Posterior vena cava (tissue), 2 donors: ENCODE results near the gene GPR179. TPM values are rescaled to one million over a fixed set of nuclear protein-coding genes. Genes with fewer than 3 reads are reported as not detected.

Experiments
- DNase-seq: peaks from one replicate; pipeline ENCODE4 v3.0.0-alpha.2; 2020; ENCODE audit warnings: low spot score
- intact Hi-C, 2 donors: fragments of 100-400 bp; cut with DNase I; formaldehyde crosslinking; loops; one replicate each; pipeline versions ENCODE4 v1.14.1 to v1.14.2; 2022 to 2023
- long read RNA-seq, 2 donors: library from polyadenylated mRNA; unstranded; transcript quantifications; one replicate each; pipeline ENCODE4 v2.0.0, GENCODE V29; 2020 to 2021
- total RNA-seq, 2 donors: library from RNA; stranded (reverse); fragmentation: NEBNext Ultra II Directional; extraction: Animal tissue kit (Norgen Biotek cat#: 25700); gene quantifications; one replicate each; pipeline ENCODE4 v1.2.1, GENCODE V29; 2021
- donor health status: DM: yes; HTN: yes; CAD: no.
- donor health status: DM: yes; HTN: yes; CAD: no.

GPR179 gene, protein sequence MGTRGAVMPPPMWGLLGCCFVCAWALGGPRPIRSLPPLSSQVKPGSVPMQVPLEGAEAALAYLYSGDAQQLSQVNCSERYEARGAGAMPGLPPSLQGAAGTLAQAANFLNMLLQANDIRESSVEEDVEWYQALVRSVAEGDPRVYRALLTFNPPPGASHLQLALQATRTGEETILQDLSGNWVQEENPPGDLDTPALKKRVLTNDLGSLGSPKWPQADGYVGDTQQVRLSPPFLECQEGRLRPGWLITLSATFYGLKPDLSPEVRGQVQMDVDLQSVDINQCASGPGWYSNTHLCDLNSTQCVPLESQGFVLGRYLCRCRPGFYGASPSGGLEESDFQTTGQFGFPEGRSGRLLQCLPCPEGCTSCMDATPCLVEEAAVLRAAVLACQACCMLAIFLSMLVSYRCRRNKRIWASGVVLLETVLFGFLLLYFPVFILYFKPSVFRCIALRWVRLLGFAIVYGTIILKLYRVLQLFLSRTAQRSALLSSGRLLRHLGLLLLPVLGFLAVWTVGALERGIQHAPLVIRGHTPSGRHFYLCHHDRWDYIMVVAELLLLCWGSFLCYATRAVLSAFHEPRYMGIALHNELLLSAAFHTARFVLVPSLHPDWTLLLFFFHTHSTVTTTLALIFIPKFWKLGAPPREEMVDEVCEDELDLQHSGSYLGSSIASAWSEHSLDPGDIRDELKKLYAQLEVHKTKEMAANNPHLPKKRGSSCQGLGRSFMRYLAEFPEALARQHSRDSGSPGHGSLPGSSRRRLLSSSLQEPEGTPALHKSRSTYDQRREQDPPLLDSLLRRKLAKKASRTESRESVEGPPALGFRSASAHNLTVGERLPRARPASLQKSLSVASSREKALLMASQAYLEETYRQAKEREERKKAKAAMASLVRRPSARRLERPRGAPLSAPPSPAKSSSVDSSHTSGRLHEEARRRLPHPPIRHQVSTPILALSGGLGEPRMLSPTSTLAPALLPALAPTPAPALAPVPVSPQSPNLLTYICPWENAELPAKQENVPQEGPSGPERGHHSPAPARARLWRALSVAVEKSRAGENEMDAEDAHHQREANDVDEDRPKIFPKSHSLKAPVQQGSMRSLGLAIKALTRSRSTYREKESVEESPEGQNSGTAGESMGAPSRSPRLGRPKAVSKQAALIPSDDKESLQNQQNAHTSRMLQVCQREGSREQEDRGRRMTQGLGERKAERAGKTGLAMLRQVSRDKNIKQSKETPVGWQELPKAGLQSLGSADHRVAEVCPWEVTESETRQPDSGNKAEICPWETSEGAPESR (N-terminal part only)
- total RNA-seq: under 1 TPM in 1 of 2 donors, not detected in 1; 0.05 TPM
- long read RNA-seq, donor 1: 0 reads
- long read RNA-seq, donor 2: 0 reads

DNA sequence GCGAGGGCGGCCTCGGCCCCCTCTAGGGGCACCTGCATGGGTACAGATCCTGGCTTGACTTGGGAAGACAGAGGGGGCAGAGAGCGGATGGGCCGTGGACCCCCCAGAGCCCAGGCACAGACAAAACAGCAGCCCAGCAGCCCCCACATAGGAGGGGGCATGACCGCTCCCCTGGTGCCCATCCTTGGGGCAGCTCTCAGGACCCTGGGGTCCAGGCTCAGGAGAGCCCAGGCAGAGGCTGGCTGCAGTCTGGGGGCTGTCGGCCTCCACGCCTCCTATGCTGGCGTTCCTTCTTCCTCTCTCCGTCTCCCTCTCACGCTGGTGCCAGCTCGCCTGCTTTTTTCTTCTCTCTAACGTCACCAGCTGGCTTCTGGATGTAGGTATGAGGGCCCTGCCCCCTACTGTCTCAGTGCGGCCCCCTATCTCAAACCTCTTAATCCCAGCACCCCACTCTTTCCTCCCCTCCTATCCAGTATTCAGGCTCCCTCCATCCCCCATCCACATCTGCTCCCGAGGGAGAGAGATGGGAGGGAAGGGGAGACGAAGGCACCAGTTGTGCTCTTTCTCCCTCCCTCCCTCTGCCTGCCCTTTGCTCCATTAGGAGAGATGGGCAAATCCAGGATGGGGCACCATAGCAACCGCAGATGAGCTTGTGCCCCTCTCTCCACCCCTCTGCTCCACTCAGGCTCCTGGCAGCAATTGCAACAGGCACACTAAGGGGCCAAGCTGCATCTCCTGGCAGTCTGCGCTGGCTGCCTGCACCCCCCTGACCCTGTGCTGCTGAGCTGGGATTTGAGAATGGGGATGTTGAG, at the start of gene GPR179:
Gene GPR179, minus strand, starts transcription at position 349 of the 812 bp plus-strand sequence. Its CDS starts 167 bp downstream, at position 182.
- intact Hi-C loops: no loop called here
- DNase-seq: no peak

DNA sequence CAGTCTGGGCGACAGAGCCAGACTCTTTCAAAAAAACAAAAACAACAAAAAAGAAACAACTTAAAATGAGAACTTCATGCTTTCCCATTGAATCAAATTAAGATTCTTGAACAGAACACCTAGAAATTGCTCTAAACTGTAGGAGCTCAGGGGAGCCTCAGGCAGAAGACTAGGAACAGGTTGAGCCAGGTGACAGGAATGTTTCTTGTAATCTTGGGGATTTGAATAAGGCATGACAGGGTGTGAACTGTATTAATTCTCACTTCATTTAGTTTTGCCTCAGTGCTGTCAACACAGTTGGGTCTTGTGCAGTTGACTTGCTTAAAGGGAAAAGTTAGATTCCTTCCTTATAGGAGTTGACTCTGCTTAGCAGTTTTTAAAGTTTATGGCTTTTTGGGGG, 35.7 kb upstream of the GPR179 start:
- intact Hi-C loops: no loop called here
- no peak for DNase-seq

DNA sequence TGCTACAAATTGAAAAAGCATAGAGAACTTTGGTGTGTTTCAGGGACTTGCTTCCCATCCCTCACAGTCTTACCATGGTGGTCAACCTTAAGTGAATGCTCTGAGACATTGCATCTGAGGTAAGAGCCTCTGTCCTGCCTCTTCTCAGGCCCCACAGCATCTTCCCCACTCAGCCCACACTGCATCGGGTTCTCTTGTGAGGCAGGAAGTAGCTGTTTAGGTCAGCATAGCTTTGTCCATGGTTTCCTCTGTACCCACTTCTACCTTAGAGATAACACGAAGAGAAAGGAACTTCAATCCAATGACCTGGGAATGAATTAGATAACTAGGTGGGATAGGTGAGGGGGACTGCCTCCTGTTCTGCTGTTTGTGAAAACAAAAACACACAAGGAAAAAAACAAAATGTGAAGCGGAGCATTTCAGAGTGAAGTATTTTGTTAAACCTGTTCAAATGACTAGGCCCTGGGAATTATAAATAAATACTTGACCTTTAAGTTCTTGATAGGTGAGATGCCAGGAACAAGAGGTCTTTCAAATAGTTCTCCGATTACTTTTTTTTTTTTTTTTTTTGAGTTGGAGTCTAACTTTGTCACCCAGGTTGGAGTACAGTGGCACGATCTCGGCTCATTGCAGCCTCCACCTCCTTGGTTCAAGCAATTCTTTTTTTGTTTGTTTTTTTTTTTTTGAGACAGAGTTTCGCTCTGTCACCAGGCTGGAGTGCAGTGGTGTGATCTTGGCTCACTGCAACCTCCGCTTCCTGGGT, 25.5 kb upstream of the GPR179 start:
- DNase-seq: no peak
- intact Hi-C loops: no loop called here

DNA sequence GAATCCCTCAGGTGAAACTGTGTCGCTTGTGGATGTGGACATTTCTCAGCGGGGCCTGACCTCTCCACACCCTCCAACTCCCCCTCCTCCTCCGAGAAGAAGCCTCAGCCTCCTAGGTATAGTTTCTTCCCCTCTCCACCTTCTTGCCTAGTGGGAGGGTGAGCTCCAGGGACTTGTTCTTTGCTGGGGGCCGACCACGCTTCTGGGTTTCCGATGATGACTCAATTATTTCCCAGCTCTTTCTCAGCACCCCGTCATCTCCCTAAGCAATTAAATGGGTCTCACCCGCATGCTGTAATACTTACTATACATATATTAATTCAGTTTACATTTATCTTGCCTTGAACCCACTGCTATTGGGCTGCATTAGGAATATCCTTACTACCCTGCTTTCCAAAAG, 21.0 kb upstream of the GPR179 start:
- intact Hi-C loops: no loop called here

DNA sequence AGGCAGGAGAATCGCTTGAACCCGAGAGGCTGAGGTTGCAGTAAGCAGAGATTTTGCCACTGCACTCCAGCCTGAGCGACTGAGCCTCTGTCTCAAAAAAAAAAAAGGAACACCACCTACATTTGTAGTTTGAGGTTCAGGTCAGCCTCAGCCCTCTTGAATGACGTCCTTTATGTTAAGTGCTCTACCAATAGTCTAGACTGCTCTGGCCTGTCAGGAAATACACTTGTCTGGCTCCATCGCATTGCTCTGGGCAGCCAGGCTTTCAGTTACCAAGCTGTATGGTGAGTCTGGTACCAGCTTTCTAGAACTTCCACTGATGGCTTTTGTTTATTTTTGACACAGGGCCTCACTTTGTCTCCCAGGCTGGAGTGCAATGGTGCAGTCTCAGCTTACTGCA, 19.3 kb upstream of the GPR179 start:
- DNase-seq: no peak

More for the DNA sequence above, 21.0 kb upstream of the GPR179 start:
- DNase-seq: no peak

DNA sequence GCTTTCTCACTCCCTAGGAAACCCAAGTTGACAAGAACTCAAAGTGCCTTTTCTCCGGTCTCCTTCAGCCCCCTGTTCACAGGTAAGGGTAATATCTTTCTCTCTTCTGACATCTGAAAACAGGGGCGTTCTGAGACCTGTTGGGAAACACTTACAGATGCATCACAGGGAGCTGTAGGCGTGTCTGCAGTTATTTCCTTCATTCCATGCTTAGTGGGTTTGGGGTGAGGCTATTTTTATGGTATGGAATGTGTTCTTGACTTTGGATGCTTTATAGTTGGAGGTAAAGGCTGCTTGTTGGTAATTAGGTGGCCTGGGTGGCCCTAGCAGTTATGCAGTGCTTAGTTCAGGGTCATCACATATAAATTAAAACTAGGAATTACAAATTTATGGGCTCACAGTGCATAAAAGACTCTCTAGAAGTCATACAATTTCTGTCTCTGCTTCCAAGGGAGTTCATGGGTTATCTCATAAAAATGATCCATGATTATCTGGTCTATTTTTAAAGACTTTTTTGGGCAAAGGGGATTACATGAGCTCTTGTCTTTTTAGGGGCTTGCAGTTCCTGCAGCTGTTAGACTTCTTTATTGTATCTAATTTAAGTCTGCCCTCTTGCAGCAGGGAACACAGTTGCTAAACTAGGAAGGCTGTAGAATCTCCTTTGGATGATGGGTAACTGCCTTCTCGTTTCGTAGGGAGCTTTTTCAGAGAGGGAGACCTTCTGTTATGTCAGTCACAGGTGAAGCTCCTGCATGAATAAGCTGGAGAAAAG, 18.1 kb upstream of the GPR179 start:
- intact Hi-C loops: no loop called here
- DNase-seq: no peak

More for the DNA sequence above, 19.3 kb upstream of the GPR179 start:
- intact Hi-C loops: no loop called here

DNA sequence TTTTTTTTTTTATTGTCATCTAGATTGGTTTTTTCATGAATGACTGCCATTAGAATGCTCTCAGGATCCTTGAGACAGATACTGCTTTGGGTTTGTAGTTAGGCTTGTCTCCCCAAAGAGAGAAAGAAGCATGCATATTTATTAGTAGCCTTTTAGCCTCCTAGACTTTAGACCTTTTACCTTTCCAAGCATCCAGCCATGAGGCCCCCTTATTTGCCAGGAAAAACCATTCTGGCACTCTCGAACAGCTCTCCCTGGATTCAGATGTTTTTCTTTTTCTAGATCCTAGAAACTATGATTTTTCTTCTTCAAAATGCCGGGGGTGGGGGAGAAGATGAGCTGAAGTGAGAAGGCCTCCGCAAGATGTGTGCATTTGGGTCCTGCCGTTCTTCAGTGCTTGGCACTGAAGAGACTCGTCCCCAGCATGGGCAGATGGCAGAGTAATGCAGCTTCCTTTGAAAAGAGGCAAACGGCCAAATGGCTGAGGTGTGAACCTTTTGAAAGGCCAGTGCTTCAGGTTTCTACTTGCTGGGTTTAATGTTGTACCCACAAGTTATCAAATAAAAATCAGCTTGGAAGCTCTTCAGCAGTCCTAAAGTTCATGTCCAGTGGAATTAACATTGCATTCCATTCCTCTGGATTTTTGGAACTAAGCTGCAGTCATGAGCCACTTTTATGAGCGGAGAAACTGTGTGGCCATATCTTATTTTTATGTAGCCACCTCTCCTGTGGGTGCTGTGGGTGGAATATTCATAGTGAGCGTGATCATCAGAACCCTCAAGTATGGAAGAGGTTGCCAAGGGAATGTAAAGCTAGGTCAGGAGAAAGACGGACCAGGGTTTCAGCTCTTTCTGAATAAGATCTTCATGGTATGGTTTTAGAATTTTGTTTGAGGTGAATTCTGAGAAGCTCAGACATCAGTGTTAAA, 15.1 kb upstream of the GPR179 start:
- intact Hi-C loops: no loop called here
- no peak for DNase-seq

DNA sequence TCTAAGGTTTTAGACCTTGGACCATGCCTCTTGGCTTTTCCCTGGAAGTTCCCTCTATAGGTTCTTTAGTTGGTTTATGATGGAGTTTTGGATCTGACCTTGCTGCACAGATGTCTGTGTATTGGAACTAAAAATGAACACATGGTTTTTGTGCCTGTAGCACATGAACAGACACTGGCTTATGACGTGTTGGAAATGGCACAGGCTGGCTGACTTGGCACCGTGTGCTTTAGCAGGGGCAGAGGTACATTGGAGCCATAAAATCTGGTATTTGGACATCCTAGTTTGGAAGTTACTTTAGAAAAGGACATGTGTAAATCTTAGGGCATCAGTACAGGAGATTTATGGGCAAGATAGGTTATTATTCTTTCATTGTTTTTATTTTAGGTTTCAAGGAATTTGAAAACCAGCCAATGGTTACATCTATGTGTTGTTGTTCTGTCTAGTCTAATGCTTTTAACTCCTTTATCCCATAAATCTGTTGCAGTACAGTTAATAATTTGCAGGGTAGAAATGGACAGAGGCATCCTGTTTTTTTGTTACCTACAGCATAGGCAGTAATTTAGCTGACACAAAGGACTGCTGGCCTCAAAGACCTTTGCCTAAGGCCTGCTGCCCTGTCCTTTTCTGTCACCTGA, 13.8 kb upstream of the GPR179 start:
- intact Hi-C loops: no loop called here
- no peak for DNase-seq

DNA sequence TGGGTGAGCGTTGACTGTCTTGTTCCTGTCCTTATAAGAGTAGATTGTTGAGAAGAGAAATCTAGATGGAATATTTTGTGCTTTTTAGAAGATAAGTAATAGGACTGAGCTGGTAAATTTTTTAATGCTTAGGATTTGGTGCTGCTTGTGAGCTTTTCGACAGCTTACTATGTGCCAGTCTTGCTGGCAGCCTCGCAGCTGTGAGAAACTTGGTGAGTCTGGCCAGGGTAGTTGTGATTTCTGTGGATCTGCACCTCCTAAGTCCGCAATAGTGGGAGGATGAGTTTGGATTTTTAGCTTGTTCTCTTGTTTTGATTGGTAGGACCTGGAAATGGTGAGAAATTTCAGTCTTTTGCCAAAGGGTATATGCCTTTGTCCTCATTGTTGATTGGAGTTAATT, 11.5 kb upstream of the GPR179 start:
- intact Hi-C loops: no loop called here
- peak; percentile 35 for DNase-seq

DNA sequence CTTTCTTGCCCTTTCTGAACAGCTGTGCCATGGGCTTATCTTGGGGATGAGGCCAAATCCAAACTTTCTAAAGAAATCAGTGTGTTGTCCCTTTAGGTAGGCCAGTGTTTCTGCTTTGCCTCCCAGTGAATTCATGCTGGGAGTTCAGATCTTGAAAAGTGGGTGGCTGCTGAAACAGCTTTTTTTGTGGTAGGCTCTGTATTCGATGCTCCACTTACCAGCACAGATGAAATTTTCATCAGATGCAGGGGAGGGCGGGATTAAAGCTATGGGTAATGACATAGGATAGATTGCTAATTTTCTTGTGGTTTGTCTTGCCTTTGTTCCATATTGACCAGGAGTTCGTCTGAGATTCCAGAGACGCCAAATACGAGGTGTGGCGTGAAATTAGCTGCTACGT, 10.7 kb upstream of the GPR179 start:
- DNase-seq: peak; percentile 29
- intact Hi-C loops: loop anchor here in 1 of 2 donors (5.0 kb wide), 1 partner anchor 63 kb away; no protein-coding TSS in a partner anchor

DNA sequence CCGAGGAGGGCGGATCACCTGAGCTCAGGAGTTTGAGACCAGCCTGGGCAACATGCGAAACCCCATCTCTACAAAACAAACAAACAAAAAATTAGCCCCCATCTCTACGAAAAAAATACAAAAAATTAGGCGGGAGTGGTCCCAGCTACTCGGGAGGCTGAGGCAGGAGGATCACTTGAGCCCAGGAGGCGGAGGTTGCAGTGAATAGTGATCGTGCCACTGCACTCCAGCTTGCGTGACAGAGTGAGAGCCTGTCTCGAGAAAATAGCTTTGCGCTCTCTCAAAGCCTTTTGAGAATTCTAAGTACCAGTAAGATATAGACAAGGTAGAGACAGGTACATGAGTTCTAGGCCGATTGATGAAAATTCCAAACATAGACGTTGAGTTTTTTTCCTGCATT, 9.9 kb upstream of the GPR179 start:
- no peak for DNase-seq
- intact Hi-C loops: loop anchor here (2.0 to 5.0 kb wide), 2 partner anchors 59 to 64 kb away; no protein-coding TSS in a partner anchor

DNA sequence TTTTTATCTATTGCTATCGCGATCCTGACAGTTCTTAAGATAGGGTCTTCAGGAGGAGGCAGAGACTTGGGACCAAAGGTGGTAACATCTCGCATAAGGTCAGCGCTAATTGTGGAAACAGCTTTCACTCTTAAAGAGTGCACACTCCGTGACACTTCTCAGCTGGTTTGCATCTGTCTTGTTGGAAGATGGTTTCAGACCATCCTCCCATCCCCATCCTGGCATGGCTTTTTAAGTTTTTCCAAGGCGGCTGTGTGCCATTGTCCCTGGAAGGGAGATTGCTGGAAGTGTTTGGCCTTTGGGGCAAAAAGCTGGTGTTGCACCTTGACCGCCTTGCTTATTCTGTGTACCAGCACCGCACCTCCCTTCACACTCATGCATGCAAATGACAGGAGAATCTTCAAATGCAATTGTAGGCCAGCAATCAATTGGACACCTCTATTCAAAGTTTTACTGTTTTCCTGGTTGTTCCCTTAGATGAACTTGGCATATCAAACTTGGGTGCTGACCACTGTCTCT, 9.4 kb upstream of the GPR179 start:
- intact Hi-C loops: loop anchor here (2.0 to 5.0 kb wide), 2 partner anchors 60 to 64 kb away; no protein-coding TSS in a partner anchor
- DNase-seq: peak; percentile 45

DNA sequence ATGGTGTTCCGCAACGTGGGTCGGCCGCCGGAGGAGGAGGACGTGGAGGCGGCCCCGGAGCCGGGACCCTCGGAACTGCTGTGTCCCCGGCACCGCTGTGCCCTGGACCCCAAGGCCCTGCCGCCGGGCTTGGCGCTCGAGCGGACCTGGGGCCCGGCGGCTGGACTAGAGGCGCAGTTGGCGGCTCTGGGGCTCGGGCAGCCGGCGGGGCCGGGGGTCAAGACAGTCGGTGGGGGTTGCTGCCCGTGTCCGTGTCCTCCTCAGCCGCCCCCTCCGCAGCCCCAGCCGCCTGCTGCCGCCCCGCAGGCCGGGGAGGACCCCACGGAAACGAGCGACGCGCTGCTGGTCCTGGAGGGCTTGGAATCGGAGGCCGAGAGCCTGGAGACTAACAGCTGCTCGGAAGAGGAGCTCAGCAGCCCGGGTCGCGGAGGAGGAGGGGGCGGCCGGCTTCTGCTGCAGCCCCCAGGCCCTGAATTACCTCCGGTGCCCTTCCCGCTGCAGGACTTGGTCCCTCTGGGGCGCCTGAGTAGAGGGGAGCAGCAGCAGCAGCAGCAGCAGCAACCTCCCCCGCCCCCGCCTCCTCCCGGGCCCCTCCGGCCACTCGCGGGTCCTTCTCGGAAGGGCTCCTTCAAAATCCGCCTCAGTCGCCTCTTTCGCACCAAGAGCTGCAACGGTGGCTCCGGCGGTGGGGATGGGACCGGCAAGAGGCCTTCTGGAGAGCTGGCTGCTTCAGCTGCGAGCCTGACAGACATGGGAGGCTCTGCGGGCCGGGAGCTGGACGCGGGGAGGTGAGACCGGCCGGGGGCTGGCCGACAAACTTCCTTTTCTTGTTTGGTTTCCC, 8.7 kb upstream of the GPR179 start:
- peak; percentile 84 for DNase-seq
- intact Hi-C loops: loop anchor here (2.0 to 5.0 kb wide), 2 partner anchors 60 to 65 kb away; no protein-coding TSS in a partner anchor
